ENCODE measurements around the gene LIPC. TPM values are rescaled to one million over a fixed set of nuclear protein-coding genes. Genes with fewer than 3 reads are reported as not detected.
A peak's percentile ranks its signal among the peaks of the same experiment; 100 is the strongest.

The LIPC gene
- total RNA-seq, 1 donor from 2014 or later: 0.13 TPM

GRCh38 chr15:58474741-58475323, 43.0 kb downstream of the LIPC start:
- no peak for DNase-seq (ENCODE audit: low read depth, low spot score)

GRCh38 chr15:58475573-58476524, 44.1 kb downstream of the LIPC start:
- peak; percentile 51 for DNase-seq (ENCODE audit: low read depth, low spot score)

GRCh38 chr15:58476525-58477162, 44.9 kb downstream of the LIPC start:
- DNase-seq (ENCODE audit: low read depth, low spot score): no peak

GRCh38 chr15:58477170-58477569, 45.4 kb downstream of the LIPC start:
- DNase-seq (ENCODE audit: low read depth, low spot score): no peak

- DNase-seq (ENCODE audit: low read depth, low spot score): no peak
These were observed 46.2 kb downstream of the LIPC start for GRCh38 chr15:58478035-58478434.

- no peak for DNase-seq (ENCODE audit: low read depth, low spot score)
These were observed 46.8 kb downstream of the LIPC start for GRCh38 chr15:58478579-58478978.

GRCh38 chr15:58479941-58480340, 48.1 kb downstream of the LIPC start:
- DNase-seq (ENCODE audit: low read depth, low spot score): no peak

GRCh38 chr15:58483376-58483775, 51.6 kb downstream of the LIPC start:
- no peak for DNase-seq (ENCODE audit: low read depth, low spot score)

GRCh38 chr15:58484791-58485600, 53.2 kb downstream of the LIPC start:
- no peak for DNase-seq (ENCODE audit: low read depth, low spot score)

GRCh38 chr15:58486062-58486461, 54.3 kb downstream of the LIPC start:
- no peak for DNase-seq (ENCODE audit: low read depth, low spot score)

- DNase-seq (ENCODE audit: low read depth, low spot score): no peak
These were observed 54.8 kb downstream of the LIPC start for GRCh38 chr15:58486564-58486963.

GRCh38 chr15:58487041-58487723, 55.4 kb downstream of the LIPC start:
- DNase-seq (ENCODE audit: low read depth, low spot score): no peak

GRCh38 chr15:58487724-58488120, 55.9 kb downstream of the LIPC start:
- DNase-seq (ENCODE audit: low read depth, low spot score): no peak

- DNase-seq (ENCODE audit: low read depth, low spot score): no peak
These were observed 57.7 kb downstream of the LIPC start for GRCh38 chr15:58489289-58490085.

GRCh38 chr15:58490086-58490887, 58.5 kb downstream of the LIPC start:
- no peak for DNase-seq (ENCODE audit: low read depth, low spot score)

GRCh38 chr15:58490888-58491473, 59.2 kb downstream of the LIPC start:
- DNase-seq (ENCODE audit: low read depth, low spot score): no peak

GRCh38 chr15:58491499-58492202, 59.9 kb downstream of the LIPC start:
- no peak for DNase-seq (ENCODE audit: low read depth, low spot score)
